NOMO-1 treated with DMSO at 0.1 percent for 48 hours (cell line): ENCODE measurements around the gene CRELD2.
A peak's percentile ranks its signal among the peaks of the same experiment; 100 is the strongest.

Experiments used
- DNase-seq: peaks from one replicate; lab custom pipeline; 2025; ENCODE audit not compliant: unreplicated experiment; lab: John Stamatoyannopoulos, UW

The CRELD2 gene

GRCh38 chr22:49945042-49945794 lies 26.8 kb downstream of the CRELD2 start:
- peak; percentile 35 for DNase-seq

- no peak for DNase-seq
Measured at GRCh38 chr22:49946612-49947295, 28.3 kb downstream of the CRELD2 start.

GRCh38 chr22:49947296-49947622 lies 28.8 kb downstream of the CRELD2 start:
- DNase-seq, result no peak

- DNase-seq, result no peak
Measured at GRCh38 chr22:49948116-49948957, 29.9 kb downstream of the CRELD2 start.

DNA sequence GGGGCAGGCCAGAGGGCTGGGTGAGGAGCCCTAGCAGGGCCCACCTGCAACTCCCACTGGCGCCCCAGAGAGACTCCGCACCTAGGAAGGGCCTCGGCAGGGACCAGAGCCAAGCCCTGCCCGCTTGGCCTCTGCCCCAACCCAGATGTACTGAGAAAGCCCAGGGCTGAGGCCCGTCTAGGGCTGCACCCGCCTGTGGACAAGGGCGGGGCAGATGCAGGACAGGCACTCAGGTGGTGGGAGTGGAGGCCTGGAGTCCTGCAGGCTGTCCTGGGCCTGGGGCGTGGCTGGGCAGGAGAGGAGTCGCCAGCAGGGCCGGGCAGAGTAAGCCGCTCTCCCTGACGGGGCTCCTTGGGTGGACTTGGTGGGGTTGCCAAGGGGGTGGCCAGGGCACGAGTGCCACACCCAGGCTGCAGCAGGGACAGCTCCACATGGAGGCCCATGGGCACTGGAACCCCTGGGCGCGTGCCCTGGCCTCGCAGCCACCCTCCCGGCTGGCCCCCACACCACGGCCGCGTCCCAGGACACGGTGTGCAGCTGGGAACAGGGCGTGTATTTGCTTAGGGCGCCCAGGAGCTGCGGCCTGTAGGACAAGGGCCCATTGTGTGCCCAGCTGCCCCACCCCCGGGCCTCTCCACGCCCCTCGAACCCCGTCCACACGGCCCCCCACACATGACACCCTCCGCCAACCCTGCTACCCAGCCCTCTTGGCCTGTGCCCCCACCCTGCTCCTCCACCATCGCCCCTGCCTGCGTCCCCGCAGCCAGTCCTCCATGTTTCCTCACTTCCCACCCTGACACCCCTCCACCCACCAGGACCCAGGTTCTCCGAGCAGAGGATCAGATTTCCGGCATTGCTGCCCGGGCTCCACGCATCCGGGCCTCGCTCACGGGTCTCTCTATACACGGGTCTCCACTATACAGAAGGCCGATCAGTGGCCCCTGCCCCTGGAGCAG lies 30.8 kb downstream of the CRELD2 start:
- DNase-seq, result no peak

GRCh38 chr22:49949914-49950292 lies 31.5 kb downstream of the CRELD2 start:
- DNase-seq, result no peak

GRCh38 chr22:49950396-49950994 lies 32.1 kb downstream of the CRELD2 start:
- no peak for DNase-seq

DNA sequence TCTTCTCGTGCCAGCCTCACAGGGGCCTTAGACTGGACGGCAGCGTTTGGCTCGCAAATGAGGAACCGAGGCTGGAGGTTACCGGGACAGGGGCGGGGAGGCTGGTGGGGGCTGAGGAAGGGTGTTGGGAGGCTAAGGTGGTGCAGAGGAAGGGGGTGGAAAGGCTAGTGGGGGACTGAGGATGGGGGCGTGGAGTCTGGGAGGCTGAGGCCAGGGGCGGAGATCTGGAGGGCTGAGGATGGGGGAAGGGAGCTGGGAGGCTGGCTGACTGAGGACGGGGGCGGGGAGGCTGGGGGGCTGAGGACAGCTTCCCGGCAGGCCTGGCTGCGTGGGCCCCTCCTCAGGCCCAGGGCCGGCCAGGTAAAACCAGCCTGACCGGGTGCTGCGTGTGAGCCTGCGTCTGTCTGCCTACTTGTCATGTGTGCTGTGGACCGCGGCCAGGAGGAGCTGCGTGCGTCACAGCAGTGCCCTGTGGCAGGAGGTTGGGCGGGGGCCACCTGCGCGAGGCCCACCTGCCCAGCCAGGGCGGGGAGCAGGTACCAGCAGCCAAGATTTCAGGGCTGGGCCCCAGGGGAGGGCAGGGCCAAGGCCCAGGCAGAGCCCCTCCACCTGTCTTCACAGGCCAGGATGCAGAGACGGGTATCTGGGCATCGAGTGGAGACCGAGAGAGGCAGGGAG lies 32.7 kb downstream of the CRELD2 start:
- DNase-seq, result peak; percentile 14

- no peak for DNase-seq
Measured at GRCh38 chr22:49951678-49951985, 33.2 kb downstream of the CRELD2 start.

DNA sequence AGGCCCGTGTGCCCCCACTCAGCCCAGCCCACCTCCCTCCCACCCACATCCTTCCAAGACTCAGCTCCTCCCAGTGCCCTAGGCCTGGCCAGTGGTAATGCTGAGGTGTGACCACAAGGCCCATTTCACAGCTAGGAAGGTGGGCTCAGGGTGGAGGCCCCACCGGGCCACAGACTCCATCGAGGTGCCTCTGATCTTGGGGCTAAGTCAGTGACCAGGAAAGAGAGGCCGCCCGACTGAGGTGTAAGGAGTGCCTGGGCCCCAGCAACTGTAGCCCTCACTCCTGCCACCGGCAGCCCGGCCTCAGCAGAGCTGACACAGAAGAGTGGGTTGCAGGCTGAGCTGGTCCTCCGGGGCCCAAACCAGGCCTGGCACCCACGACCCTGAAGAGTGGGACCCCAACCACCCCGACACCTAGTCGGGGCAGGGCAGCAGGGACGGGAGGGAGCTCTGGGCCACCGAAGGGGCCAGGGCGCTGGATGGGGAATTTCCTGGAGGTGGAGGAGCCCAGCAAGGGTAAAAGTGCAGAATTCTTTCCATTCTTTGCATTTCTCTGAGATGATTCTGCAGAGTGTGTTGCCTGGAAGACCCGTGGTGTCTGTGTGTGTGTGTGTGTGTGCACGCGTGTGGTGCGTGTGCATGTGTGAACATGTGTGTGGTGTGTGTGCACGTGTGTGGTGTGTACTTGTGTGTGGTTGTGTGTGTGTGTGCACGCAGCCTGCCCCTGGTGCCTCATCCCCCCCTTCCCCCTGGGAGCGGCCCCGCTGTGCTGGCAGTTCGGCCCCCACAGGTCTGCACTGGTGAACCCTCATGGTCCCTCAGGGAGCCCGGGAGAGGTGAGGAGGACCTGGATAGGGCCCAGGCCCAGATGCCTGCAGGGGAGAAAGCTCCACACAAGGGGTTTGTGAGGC lies 33.8 kb downstream of the CRELD2 start:
- no peak for DNase-seq

GRCh38 chr22:49953027-49953679 lies 34.7 kb downstream of the CRELD2 start:
- DNase-seq, result peak; percentile 14

- DNase-seq, result no peak
Measured at GRCh38 chr22:49953680-49954344, 35.4 kb downstream of the CRELD2 start.

DNA sequence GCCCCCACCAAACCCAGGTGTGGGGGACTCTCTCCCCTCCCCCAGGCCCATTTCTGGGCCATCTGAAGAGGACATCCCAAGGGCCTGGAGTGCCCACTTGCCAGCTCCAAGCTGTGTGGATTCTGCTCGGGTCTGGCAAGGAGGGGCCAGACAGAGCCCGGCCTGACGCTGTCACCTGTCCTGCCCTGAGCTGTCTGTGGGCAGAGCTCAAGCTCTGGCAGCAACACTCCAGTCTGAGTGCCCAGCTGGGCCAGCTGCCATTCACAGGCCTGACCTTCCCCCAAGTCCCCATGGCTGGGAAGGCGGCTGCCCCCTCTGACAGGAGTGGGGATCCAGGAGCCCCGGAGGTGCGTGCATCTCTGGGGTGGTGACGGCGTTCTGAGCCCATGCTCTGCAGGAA lies 35.9 kb downstream of the CRELD2 start:
- DNase-seq, result no peak

DNA sequence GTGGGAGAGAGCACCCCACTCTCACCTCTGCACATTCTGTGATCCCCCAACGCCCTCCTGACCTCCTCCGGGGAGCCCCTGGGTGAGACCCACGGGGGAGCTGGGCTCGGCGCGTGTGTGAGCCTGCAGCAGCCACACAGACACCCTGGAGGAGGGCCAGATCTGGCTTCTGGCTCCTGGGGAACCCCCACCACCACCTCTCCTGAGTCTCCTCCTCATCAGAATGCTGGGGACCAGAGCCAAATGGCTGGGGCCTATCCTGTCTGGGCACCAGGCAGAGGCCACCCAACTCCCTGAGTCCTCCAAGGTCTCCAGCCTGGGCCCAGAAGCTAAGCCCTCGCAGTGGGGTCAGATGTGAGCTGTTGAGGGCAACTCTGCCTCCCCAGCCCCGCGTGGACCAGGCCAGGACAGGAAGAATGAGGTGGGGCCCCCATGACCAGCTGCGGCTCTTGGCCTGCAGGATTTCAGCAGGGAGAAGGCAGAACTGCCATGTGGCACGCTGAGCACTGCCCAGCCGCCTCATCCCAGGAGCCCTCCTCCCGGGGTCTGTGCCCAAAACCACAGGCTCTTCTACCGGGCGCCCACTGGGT lies 36.7 kb downstream of the CRELD2 start:
- DNase-seq, result no peak

DNA sequence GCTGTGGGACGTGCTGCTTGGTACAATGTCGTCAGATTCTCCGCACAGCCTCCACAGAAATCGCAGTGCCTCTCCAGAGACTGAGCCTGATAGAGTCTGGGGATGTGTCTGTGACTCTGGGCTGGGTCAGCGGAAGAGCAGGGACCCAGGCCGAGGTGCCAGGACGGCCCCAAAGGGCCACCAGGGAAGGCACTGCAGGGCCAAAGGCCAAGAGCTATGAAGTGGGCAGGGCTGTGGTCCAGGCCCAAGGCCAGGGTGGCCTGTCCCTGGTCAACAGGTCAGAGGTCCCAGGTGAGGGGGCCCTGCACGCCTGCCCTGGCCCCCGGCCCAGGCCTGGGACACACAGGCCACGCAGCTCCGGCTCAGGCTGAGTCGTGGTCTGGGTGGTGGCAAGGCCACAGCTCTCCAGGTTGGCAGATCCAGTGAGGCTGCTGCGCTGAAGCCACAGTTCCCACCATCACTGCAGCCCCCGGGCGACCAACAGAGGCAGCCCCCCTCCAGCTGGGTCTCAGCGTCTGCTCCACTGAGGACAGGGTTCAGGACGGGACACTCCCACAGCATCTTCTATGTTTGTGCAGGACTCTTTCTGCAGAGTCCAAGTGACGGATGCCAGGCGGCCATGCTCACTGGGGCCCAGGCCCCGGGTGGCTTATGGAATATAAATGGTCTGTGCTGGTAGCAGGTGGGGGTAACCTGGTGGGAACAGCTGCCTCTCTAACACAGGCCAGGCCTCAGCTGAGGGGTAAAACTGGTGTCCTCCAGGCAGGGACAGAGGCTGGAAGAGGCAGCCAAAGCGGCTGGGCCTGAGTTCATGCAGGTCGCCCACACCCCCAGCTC lies 37.4 kb downstream of the CRELD2 start:
- no peak for DNase-seq

- DNase-seq, result no peak
Measured at GRCh38 chr22:49956418-49956770, 38.0 kb downstream of the CRELD2 start.
